Liver (tissue), 9 donors: ENCODE measurements around the gene PGBD5. TPM values are rescaled to one million over a fixed set of nuclear protein-coding genes. Genes with fewer than 3 reads are reported as not detected.

Source experiments
- DNase-seq: peaks from one replicate; pipeline ENCODE4 v3.0.0-alpha.2; 2017; ENCODE audit warnings: low spot score
- H3K27ac ChIP-seq, 2 donors: one replicate each; pipeline ENCODE4 v1.7.0; 2013; ENCODE audit warnings: inconsistent platforms in 2 of 2, low read length in 2 of 2, control low read depth in 1 of 2, low read depth in 1 of 2, mild to moderate bottlenecking in 1 of 2
- H3K27me3 ChIP-seq, 4 donors: one replicate each; pipeline versions ENCODE4 v1.6.1 to v1.7.0; 2013; ENCODE audit warnings: low read length in 3 of 4, inconsistent platforms in 1 of 4, mild to moderate bottlenecking in 1 of 4, moderate library complexity in 1 of 4; ENCODE audit not compliant: control insufficient read depth in 4 of 4, insufficient read depth in 4 of 4
- H3K36me3 ChIP-seq, 4 donors: one replicate each; pipeline versions ENCODE4 v1.6.1 to v1.7.0; 2013; ENCODE audit warnings: low read length in 3 of 4, mild to moderate bottlenecking in 3 of 4, low read depth in 1 of 4, moderate library complexity in 1 of 4; ENCODE audit not compliant: control insufficient read depth in 4 of 4, insufficient read depth in 3 of 4
- H3K4me1 ChIP-seq, 4 donors: one replicate each; pipeline versions ENCODE4 v1.6.1 to v1.7.0; 2013; ENCODE audit warnings: low read length in 3 of 4, mild to moderate bottlenecking in 3 of 4, moderate library complexity in 1 of 4; ENCODE audit not compliant: control insufficient read depth in 4 of 4, insufficient read depth in 4 of 4
- H3K4me3 ChIP-seq, 3 donors: one replicate each; pipeline versions ENCODE4 v1.6.1 to v1.7.0; 2013; ENCODE audit warnings: low read length in 3 of 3, control low read depth in 1 of 3, low read depth in 1 of 3, mild to moderate bottlenecking in 1 of 3
- H3K9ac ChIP-seq, 2 donors: one replicate each; pipeline ENCODE4 v1.7.0; 2013; ENCODE audit warnings: low read length in 2 of 2, mild to moderate bottlenecking in 2 of 2, moderate library complexity in 2 of 2, control low read depth in 1 of 2, low read depth in 1 of 2
- H3K9me3 ChIP-seq, 4 donors: one replicate each; pipeline versions ENCODE4 v1.6.1 to v1.7.0; 2013; ENCODE audit warnings: low read length in 3 of 4; ENCODE audit not compliant: control insufficient read depth in 4 of 4
- EGR1 ChIP-seq, 2 donors: IDR thresholded peaks; 2 replicates each; pipeline ENCODE4 v1.6.1; 2016 to 2018; ENCODE audit warnings: antibody characterized with exemption in 2 of 2, low read depth in 2 of 2
- FOXA1 ChIP-seq: IDR thresholded peaks from 2 replicates; pipeline ENCODE4 v1.6.1; 2016; ENCODE audit warnings: antibody characterized with exemption
- FOXA2 ChIP-seq: IDR thresholded peaks from 2 replicates; pipeline ENCODE4 v1.6.1; 2016; ENCODE audit warnings: antibody characterized with exemption
- GABPA ChIP-seq, 2 donors: IDR thresholded peaks in 1 of 2; conservative IDR thresholded peaks in 1 of 2; 2 replicates each; pipeline ENCODE4 v1.6.1; 2016; ENCODE audit warnings: antibody characterized with exemption in 2 of 2, mild to moderate bottlenecking in 1 of 2, moderate library complexity in 1 of 2
- HNF4A ChIP-seq, 2 donors: conservative IDR thresholded peaks; 2 replicates each; pipeline ENCODE4 v1.6.1; 2016; ENCODE audit warnings: antibody characterized with exemption in 2 of 2, mild to moderate bottlenecking in 2 of 2
- HNF4G ChIP-seq: IDR thresholded peaks from 2 replicates; pipeline ENCODE4 v1.6.1; 2016; ENCODE audit warnings: antibody characterized with exemption
- NR2F2 ChIP-seq: IDR thresholded peaks from 2 replicates; pipeline ENCODE4 v1.6.1; 2016; ENCODE audit warnings: antibody characterized with exemption
- RAD21 ChIP-seq, 2 donors: IDR thresholded peaks; 2 replicates each; pipeline ENCODE4 v1.6.1; 2016; ENCODE audit warnings: antibody characterized with exemption in 2 of 2, mild to moderate bottlenecking in 2 of 2
- SP1 ChIP-seq: IDR thresholded peaks from 2 replicates; pipeline ENCODE4 v1.6.1; 2018; ENCODE audit warnings: antibody characterized with exemption, mild to moderate bottlenecking
- TAF1 ChIP-seq: conservative IDR thresholded peaks from 2 replicates; pipeline ENCODE4 v1.6.1; 2016; ENCODE audit warnings: antibody characterized with exemption, mild to moderate bottlenecking
- WGBS: extraction: QIAGEN DNeasy Blood & Tissue Kit; methylation state at CpG from one replicate; pipeline ENCODE4 v1.1.7; 2013; 5-methylcytosine and 5-hydroxymethylcytosine counted together
- polyA plus RNA-seq, 2 donors: library from polyadenylated mRNA; stranded (reverse) in 1 of 2; unstranded in 1 of 2; fragments of 200-250 nt in 1 of 2; fragments of >200 nt in 1 of 2; fragmentation: Nextera tagmentation in 1 of 2; extraction: Ambion mirVana in 1 of 2; gene quantifications; one replicate each; pipeline versions ENCODE4 v1.2.1 to v1.2.3, GENCODE V29; 2013 to 2015
- total RNA-seq, 2 donors: library from RNA; depleted of rRNA; stranded (reverse); fragments of >200 nt; gene quantifications; one replicate each; pipeline ENCODE4 v1.2.3, GENCODE V29; 2014
- TF ChIP-seq, protein P1 (sequence below): IDR thresholded peaks from 2 replicates; pipeline ENCODE4 v1.6.1; 2016; ENCODE audit warnings: antibody characterized with exemption
- TF ChIP-seq, protein P2 (sequence below): IDR thresholded peaks from 2 replicates; pipeline ENCODE4 v1.6.1; 2016; ENCODE audit warnings: antibody characterized with exemption
- TF ChIP-seq, protein P3 (sequence below): fragments of 150-350 bp; IDR thresholded peaks from 2 replicates; pipeline ENCODE4 v1.5.1; 2017; ENCODE audit warnings: improper control_type of control experiment, low read depth, low read length; ENCODE audit not compliant: missing input control
- TF ChIP-seq, protein P4 (sequence below): IDR thresholded peaks from 2 replicates; pipeline ENCODE4 v1.6.1; 2016; ENCODE audit warnings: antibody characterized with exemption
- TF ChIP-seq, protein P5 (sequence below): IDR thresholded peaks from 2 replicates; pipeline ENCODE4 v1.6.1; 2016; ENCODE audit warnings: antibody characterized with exemption, mild to moderate bottlenecking
- donor health status: healthy.
- donor health status: healthy.
- donor health status: healthy.
- donor health status: healthy.
- donor health status: healthy.

The PGBD5 gene
- total and polyA plus RNA-seq, 4 donors = 0.88 to 5.4 (median 2.7) TPM

DNA sequence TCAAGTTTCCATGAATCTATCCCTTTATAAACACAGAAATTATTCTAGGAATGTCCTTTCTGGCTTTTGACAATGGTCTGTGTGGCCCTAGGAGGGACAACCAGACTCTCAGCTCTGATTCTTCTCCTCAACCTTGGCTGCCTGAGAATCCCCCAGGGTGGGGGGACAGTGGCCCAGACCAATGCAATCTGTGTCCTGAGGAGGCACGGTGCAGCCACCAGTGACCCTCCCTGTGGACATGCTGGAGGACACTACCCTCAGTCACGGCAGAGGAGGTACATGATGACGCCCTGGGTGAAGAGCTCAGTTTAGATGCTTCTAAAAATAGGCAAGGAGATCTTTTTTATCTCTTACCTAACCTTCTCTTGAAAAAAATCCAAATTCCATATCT is 91.7 kb downstream of the PGBD5 start:
- no peak for TF ChIP-seq RAD21 (IDR thresholded peaks at IDR 0.05)
- TF ChIP-seq, protein P1, sequence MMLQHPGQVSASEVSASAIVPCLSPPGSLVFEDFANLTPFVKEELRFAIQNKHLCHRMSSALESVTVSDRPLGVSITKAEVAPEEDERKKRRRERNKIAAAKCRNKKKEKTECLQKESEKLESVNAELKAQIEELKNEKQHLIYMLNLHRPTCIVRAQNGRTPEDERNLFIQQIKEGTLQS = no peak
- TF ChIP-seq HNF4A (conservative IDR thresholded peaks at IDR 0.05) = no peak
- no peak for TF ChIP-seq GABPA (IDR thresholded peaks at IDR 0.05 in 1 of 2, conservative IDR thresholded peaks at IDR 0.05 in 1 of 2)
- no peak for TF ChIP-seq HNF4G
- no peak for DNase-seq
- no peak overlapping the region for H3K4me3 ChIP-seq
- H3K9ac ChIP-seq = no peak overlapping the region
- H3K4me1 ChIP-seq = no peaks in the 10 kb centered on the region
- no peaks in the 10 kb centered on the region for H3K9me3 ChIP-seq
- no peaks in the 10 kb centered on the region for H3K27me3 ChIP-seq
- H3K27ac ChIP-seq = no peak overlapping the region
- 91% methylated on average over 3 of the region's 3 CpGs for WGBS
- no peaks in the 10 kb centered on the region for H3K36me3 ChIP-seq

DNA sequence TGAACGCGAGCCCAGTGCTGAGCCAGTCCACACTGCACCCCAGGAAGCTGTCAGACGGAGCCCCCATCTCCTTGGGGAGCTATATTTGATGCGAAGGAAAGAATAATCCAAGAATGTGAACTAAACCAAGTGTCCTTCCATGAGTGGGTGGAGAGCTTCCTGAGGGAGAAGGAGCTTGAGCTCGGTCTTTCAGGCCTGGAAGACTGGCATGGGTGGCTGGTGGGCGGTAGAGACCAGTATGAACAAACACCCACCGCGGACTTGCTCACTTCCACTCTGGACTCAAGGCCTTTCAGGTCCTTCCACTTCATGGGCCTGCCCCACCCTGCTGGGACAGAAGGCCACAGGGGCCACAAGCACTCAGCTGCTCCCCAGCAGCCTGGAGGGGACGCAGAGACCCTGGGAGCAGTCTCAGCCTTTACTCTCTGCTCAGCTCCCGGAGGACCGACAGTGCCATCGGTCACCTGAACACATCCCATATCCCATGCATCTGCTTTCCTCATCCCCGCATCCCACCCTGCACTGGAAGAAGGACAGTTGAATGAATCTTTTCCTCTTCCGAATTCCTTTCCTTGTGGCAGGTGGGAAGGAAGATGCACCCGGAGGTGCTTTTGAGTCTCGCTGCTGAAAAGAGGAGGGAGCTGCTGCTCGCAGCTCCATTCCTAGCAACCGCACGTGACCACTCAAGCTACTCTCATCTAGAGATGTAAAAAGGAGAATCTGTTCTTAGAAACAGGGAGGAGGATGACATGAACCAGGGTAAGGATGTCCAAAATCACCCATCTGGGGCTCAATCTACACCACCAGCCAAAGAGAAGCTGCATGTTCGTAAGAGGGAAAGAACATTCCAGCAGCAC is 92.3 kb downstream of the PGBD5 start:
- DNase-seq = no peak
- H3K4me1 ChIP-seq = no peaks in the 10 kb centered on the region
- H3K9ac ChIP-seq = no peak overlapping the region
- H3K27me3 ChIP-seq = no peaks in the 10 kb centered on the region
- H3K4me3 ChIP-seq = no peak overlapping the region
- H3K9me3 ChIP-seq = no peaks in the 10 kb centered on the region
- 95% methylated on average over 20 of the region's 20 CpGs for WGBS
- H3K36me3 ChIP-seq = no peaks in the 10 kb centered on the region
- H3K27ac ChIP-seq = no peak overlapping the region
- TF ChIP-seq, protein P2, sequence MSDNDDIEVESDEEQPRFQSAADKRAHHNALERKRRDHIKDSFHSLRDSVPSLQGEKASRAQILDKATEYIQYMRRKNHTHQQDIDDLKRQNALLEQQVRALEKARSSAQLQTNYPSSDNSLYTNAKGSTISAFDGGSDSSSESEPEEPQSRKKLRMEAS = no peak
- TF ChIP-seq TAF1 = no peak
- TF ChIP-seq, protein P3, sequence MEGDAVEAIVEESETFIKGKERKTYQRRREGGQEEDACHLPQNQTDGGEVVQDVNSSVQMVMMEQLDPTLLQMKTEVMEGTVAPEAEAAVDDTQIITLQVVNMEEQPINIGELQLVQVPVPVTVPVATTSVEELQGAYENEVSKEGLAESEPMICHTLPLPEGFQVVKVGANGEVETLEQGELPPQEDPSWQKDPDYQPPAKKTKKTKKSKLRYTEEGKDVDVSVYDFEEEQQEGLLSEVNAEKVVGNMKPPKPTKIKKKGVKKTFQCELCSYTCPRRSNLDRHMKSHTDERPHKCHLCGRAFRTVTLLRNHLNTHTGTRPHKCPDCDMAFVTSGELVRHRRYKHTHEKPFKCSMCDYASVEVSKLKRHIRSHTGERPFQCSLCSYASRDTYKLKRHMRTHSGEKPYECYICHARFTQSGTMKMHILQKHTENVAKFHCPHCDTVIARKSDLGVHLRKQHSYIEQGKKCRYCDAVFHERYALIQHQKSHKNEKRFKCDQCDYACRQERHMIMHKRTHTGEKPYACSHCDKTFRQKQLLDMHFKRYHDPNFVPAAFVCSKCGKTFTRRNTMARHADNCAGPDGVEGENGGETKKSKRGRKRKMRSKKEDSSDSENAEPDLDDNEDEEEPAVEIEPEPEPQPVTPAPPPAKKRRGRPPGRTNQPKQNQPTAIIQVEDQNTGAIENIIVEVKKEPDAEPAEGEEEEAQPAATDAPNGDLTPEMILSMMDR = no peak

DNA sequence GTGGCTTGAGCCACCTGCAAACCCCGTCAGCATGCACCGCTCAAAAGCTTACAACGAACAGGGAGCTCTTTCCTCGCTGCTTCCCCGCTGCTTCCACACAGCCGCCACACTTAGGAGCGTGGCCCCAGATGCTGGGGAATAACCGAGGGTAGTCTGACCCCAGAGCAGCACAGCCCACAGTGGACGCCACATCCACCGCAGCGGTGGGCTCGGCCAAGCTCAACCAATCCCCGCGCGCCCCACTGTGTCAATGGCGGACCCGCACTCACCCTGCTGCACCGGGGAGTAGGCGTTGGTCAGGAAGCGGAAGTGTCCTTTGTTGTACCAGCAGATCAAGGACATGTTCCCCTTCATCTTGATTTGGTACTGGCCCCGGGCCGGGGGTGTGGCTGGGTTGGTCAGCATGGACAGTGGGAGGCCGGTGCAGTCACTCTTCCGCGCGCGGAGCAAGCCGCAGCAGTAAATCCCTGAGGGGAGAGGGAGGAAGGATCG is 93.5 kb downstream of the PGBD5 start:
- Histone ChIP-seq H3K9me3 (no peaks in the 10 kb centered on the region), H3K4me1 (peaks cover 1 to 9% (median 3%) of the 10 kb centered on the region in 4 donors), H3K4me3 (no peak overlapping the region), H3K9ac (no peak overlapping the region), H3K36me3 (no peaks in the 10 kb centered on the region), H3K27ac (no peak overlapping the region), H3K27me3 (no peaks in the 10 kb centered on the region)
- WGBS = 94% methylated on average over 29 of the region's 29 CpGs
- DNase-seq = no peak
- TF ChIP-seq, protein P4, sequence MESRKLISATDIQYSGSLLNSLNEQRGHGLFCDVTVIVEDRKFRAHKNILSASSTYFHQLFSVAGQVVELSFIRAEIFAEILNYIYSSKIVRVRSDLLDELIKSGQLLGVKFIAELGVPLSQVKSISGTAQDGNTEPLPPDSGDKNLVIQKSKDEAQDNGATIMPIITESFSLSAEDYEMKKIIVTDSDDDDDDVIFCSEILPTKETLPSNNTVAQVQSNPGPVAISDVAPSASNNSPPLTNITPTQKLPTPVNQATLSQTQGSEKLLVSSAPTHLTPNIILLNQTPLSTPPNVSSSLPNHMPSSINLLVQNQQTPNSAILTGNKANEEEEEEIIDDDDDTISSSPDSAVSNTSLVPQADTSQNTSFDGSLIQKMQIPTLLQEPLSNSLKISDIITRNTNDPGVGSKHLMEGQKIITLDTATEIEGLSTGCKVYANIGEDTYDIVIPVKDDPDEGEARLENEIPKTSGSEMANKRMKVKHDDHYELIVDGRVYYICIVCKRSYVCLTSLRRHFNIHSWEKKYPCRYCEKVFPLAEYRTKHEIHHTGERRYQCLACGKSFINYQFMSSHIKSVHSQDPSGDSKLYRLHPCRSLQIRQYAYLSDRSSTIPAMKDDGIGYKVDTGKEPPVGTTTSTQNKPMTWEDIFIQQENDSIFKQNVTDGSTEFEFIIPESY = no peak
- TF ChIP-seq GABPA (IDR thresholded peaks at IDR 0.05 in 1 of 2, conservative IDR thresholded peaks at IDR 0.05 in 1 of 2) (no peak), HNF4A (conservative IDR thresholded peaks at IDR 0.05) (no peak), FOXA1 (no peak), NR2F2 (no peak), SP1 (no peak), FOXA2 (no peak), EGR1 (IDR thresholded peaks at IDR 0.05; ENCODE audit: low read depth in 2 of 2) (no peak), HNF4G (no peak)
- TF ChIP-seq, protein P5, sequence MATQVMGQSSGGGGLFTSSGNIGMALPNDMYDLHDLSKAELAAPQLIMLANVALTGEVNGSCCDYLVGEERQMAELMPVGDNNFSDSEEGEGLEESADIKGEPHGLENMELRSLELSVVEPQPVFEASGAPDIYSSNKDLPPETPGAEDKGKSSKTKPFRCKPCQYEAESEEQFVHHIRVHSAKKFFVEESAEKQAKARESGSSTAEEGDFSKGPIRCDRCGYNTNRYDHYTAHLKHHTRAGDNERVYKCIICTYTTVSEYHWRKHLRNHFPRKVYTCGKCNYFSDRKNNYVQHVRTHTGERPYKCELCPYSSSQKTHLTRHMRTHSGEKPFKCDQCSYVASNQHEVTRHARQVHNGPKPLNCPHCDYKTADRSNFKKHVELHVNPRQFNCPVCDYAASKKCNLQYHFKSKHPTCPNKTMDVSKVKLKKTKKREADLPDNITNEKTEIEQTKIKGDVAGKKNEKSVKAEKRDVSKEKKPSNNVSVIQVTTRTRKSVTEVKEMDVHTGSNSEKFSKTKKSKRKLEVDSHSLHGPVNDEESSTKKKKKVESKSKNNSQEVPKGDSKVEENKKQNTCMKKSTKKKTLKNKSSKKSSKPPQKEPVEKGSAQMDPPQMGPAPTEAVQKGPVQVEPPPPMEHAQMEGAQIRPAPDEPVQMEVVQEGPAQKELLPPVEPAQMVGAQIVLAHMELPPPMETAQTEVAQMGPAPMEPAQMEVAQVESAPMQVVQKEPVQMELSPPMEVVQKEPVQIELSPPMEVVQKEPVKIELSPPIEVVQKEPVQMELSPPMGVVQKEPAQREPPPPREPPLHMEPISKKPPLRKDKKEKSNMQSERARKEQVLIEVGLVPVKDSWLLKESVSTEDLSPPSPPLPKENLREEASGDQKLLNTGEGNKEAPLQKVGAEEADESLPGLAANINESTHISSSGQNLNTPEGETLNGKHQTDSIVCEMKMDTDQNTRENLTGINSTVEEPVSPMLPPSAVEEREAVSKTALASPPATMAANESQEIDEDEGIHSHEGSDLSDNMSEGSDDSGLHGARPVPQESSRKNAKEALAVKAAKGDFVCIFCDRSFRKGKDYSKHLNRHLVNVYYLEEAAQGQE = no peak
